Measurements from ENCODE around the gene C20orf204. TPM values are rescaled to one million over a fixed set of nuclear protein-coding genes. Genes with fewer than 3 reads are reported as not detected.

Gene C20orf204
- total RNA-seq, 1 donor from 2014 or later = 15.5 TPM

GRCh38 chr20:64025826-64026412 lies 10.1 kb upstream of the C20orf204 start:
- intact Hi-C loops (cut with micrococcal nuclease) = no loop called here

GRCh38 chr20:64027981-64028685 lies 7.8 kb upstream of the C20orf204 start:
- intact Hi-C loops (cut with micrococcal nuclease) = no loop called here

GRCh38 chr20:64029293-64030117 lies 6.5 kb upstream of the C20orf204 start:
- intact Hi-C loops (cut with micrococcal nuclease) = no loop called here

GRCh38 chr20:64030371-64031134 lies 5.4 kb upstream of the C20orf204 start:
- intact Hi-C loops (cut with micrococcal nuclease) = no loop called here

GRCh38 chr20:64031822-64032314 lies 4.1 kb upstream of the C20orf204 start:
- intact Hi-C loops (cut with micrococcal nuclease) = no loop called here

- intact Hi-C loops (cut with micrococcal nuclease) = no loop called here
Measured at GRCh38 chr20:64032706-64033624, 3.0 kb upstream of the C20orf204 start.

GRCh38 chr20:64033981-64034493 lies 1.9 kb upstream of the C20orf204 start:
- intact Hi-C loops (cut with micrococcal nuclease) = no loop called here

GRCh38 chr20:64035066-64035932 lies 683 bp upstream of the C20orf204 start:
- intact Hi-C loops (cut with micrococcal nuclease) = loop anchor here (1.0 kb wide), 2 partner anchors 24 to 79 kb away; partner anchors contain the start of gene UCKL1

- intact Hi-C loops (cut with micrococcal nuclease) = loop anchor here (2.0 kb wide), 1 partner anchor 42 kb away; the partner anchor contains the start of gene RGS19
Measured at GRCh38 chr20:64036346-64037198, 590 bp downstream of the C20orf204 start.

GRCh38 chr20:64037199-64037497 lies 1.2 kb downstream of the C20orf204 start:
- intact Hi-C loops (cut with micrococcal nuclease) = loop anchor here (2.0 kb wide), 1 partner anchor 42 kb away; the partner anchor contains the start of gene RGS19

GRCh38 chr20:64037498-64038213 lies 1.7 kb downstream of the C20orf204 start:
- intact Hi-C loops (cut with micrococcal nuclease) = loop anchor here (1.0 to 2.0 kb wide), 4 partner anchors 26 to 499 kb away; partner anchors contain the start of genes PRPF6, RGS19 and TCEA2

GRCh38 chr20:64038224-64038564 lies 2.2 kb downstream of the C20orf204 start:
- intact Hi-C loops (cut with micrococcal nuclease) = loop anchor here (1.0 to 2.0 kb wide), 3 partner anchors 25 to 499 kb away; partner anchors contain the start of genes PRPF6 and TCEA2

- intact Hi-C loops (cut with micrococcal nuclease) = loop anchor here (1.0 to 2.0 kb wide), 6 partner anchors 11 to 500 kb away; partner anchors contain the start of genes PRPF6, SOX18 and TCEA2
Measured at GRCh38 chr20:64038565-64039292, 2.7 kb downstream of the C20orf204 start.

- intact Hi-C loops (cut with micrococcal nuclease) = loop anchor here (1.0 to 2.0 kb wide), 4 partner anchors 10 to 501 kb away; partner anchors contain the start of gene SOX18
Measured at GRCh38 chr20:64039293-64040160, 3.5 kb downstream of the C20orf204 start.
